ENCODE data around the gene GOLPH3L. TPM values are rescaled to one million over a fixed set of nuclear protein-coding genes. Genes with fewer than 3 reads are reported as not detected.
"Not testable (repeated sequence)": the region's sequence is repeated elsewhere in the genome, so short reads cannot be mapped to it uniquely, and the experiment has no call there.

GOLPH3L gene
- total and polyA plus RNA-seq, 8 donors, result 28.1 to 41.7 (median 38.7) TPM

GRCh38 chr1:150662811-150663210 is 34.1 kb downstream of the GOLPH3L start:
- intact Hi-C loops (cut with DNase I), result no loop called here
- H3K4me1 ChIP-seq, result no peaks in the 10 kb centered on the region
- H3K36me3 ChIP-seq, result peaks cover 0 to 51% of the 10 kb centered on the region in 2 donors

GRCh38 chr1:150661156-150661555 is 35.8 kb downstream of the GOLPH3L start:
- no peak overlapping the region for H3K4me3 ChIP-seq
- no peaks in the 10 kb centered on the region for H3K27me3 ChIP-seq
- ATAC-seq, result no peak
- H3K36me3 ChIP-seq, result peaks cover 0 to 54% of the 10 kb centered on the region in 2 donors
- TF ChIP-seq CTCF (IDR thresholded peaks at IDR 0.05), result no peak
- no peak for DNase-seq
- no peak overlapping the region for H3K27ac ChIP-seq
- H3K9me3 ChIP-seq, result no peaks in the 10 kb centered on the region
- intact Hi-C loops (cut with DNase I), result no loop called here
- H3K4me1 ChIP-seq, result no peaks in the 10 kb centered on the region

More at GRCh38 chr1:150662811-150663210, 34.1 kb downstream of the GOLPH3L start:
- H3K9me3 ChIP-seq, result no peaks in the 10 kb centered on the region
- H3K27me3 ChIP-seq, result no peaks in the 10 kb centered on the region
- no peak for TF ChIP-seq CTCF (IDR thresholded peaks at IDR 0.05)
- ATAC-seq (no peak), DNase-seq (no peak)
- no peak overlapping the region for H3K27ac ChIP-seq
- H3K4me3 ChIP-seq, result no peak overlapping the region

GRCh38 chr1:150660584-150660983 is 36.4 kb downstream of the GOLPH3L start:
- no peak for ATAC-seq
- intact Hi-C loops (cut with DNase I), result no loop called here
- no peak overlapping the region for H3K4me3 ChIP-seq
- no peaks in the 10 kb centered on the region for H3K27me3 ChIP-seq
- H3K27ac ChIP-seq, result no peak overlapping the region
- no peaks in the 10 kb centered on the region for H3K9me3 ChIP-seq
- peaks cover 0 to 2% of the 10 kb centered on the region in 2 donors for H3K4me1 ChIP-seq
- no peak for DNase-seq
- no peak for TF ChIP-seq CTCF (IDR thresholded peaks at IDR 0.05)
- peaks cover 0 to 54% of the 10 kb centered on the region in 2 donors for H3K36me3 ChIP-seq

DNA sequence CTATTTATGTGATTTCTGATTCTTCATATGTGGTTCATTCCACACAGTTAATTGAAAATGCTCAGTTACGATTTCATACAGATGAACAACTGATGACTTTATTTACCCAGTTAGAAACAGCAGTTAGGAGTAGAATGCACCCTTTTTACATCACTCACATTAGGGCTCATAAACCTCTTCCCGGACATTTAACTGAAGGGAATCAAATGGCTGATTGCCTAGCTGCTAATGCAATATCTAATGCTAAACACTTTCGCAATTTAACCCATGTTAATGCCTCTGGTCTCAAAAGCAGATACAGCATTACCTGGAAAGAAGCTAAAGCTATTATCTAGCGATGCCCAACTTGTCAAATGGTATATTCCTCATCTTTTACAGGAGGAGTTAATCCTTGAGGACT is 39.9 kb downstream of the GOLPH3L start:
- ATAC-seq; intact Hi-C loops (cut with DNase I); DNase-seq; H3K27ac ChIP-seq; H3K4me3 ChIP-seq; H3K4me1 ChIP-seq; H3K9me3 ChIP-seq; H3K27me3 ChIP-seq: not testable (repeated sequence)
- H3K36me3 ChIP-seq, result peaks cover 0 to 40% of the 10 kb centered on the region in 2 donors

DNA sequence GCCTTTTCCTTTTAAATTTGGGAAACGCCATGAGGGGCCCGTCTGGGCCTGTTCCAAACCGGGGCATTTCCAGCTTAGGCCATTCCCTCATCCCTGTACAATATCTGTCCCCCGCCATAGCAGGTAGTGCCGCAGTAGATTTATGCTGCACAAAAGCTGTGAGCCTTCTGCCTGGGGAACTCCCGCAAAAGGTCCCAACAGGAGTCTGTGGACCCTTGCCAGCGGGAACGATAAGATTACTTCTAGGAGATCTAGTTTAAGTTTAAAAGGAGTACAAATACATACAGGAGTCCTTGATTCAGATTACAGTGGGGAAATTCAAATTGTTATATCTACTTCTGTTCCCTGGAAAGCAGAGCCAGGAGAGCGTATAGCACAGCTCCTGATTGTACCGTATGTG is 42.3 kb downstream of the GOLPH3L start:
- intact Hi-C loops (cut with DNase I); H3K9me3 ChIP-seq; H3K27ac ChIP-seq; H3K4me3 ChIP-seq; H3K4me1 ChIP-seq; ATAC-seq; H3K27me3 ChIP-seq: not testable (repeated sequence)
- peaks cover 0 to 18% of the 10 kb centered on the region in 2 donors for H3K36me3 ChIP-seq
- DNase-seq, result peak in 1 of 4 donors; percentile 39

GRCh38 chr1:150650193-150650592 is 46.8 kb downstream of the GOLPH3L start:
- H3K4me3 ChIP-seq, result no peak overlapping the region
- peaks cover 0 to 18% of the 10 kb centered on the region in 2 donors for H3K36me3 ChIP-seq
- no peak overlapping the region for H3K27ac ChIP-seq
- peaks cover 0 to 1% of the 10 kb centered on the region in 2 donors for H3K4me1 ChIP-seq
- intact Hi-C loops (cut with DNase I), result no loop called here
- no peak for TF ChIP-seq CTCF (IDR thresholded peaks at IDR 0.05)
- no peak for DNase-seq
- no peaks in the 10 kb centered on the region for H3K27me3 ChIP-seq
- H3K9me3 ChIP-seq, result no peaks in the 10 kb centered on the region
- ATAC-seq, result peak; percentile 87

Measured in left lung (tissue), 10 donors.